GM12801 (cell line): ENCODE results near the gene MAP7.

ENCODE experiments used
- TF ChIP-seq, protein P1 (sequence below): IDR thresholded peaks from one replicate; pipeline ENCODE4 v1.5.1; 2011; ENCODE audit warnings: control low read depth; ENCODE audit not compliant: insufficient read length; ENCODE audit errors: extremely low read depth

Gene MAP7

DNA sequence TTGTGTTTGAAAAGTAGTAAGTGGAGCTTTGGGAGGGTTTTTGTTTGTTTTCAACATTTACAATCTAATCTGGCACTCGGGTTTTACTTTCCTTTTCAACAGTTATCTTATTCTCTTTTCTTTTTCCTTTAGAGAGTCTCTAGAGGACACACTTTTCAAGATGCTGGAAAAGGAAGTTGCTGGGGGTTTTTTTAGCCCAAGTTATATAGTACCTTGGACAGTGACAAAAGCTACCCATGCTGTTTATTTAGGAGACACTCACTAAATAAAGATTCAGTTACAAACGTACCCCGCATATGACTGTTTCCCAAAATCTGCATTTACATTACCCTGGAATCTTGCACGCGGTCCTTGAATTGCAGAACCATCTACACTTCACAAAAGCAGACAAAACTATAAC lies 78.8 kb downstream of the MAP7 start:
- TF ChIP-seq, protein P1, sequence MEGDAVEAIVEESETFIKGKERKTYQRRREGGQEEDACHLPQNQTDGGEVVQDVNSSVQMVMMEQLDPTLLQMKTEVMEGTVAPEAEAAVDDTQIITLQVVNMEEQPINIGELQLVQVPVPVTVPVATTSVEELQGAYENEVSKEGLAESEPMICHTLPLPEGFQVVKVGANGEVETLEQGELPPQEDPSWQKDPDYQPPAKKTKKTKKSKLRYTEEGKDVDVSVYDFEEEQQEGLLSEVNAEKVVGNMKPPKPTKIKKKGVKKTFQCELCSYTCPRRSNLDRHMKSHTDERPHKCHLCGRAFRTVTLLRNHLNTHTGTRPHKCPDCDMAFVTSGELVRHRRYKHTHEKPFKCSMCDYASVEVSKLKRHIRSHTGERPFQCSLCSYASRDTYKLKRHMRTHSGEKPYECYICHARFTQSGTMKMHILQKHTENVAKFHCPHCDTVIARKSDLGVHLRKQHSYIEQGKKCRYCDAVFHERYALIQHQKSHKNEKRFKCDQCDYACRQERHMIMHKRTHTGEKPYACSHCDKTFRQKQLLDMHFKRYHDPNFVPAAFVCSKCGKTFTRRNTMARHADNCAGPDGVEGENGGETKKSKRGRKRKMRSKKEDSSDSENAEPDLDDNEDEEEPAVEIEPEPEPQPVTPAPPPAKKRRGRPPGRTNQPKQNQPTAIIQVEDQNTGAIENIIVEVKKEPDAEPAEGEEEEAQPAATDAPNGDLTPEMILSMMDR = no peak

DNA sequence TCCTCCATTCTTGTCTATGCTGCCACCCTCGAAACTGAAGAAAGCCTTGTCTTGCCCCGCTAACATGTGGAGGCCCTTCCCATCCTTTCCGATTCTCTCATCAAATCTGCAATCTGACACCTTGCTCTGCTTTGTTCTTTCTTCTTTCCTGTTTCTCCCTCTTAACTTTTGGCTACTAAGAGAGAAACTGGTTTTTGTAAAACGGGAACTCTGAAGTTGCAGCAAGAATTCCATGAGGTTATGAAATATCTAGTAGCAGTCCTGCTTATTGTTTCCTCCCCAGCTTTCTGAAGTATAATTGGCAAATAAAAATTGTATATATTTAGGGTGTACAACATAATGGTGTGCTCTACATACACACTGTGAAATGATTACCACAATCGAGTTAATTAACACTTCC lies 80.2 kb downstream of the MAP7 start:
- TF ChIP-seq, protein P1 = no peak

DNA sequence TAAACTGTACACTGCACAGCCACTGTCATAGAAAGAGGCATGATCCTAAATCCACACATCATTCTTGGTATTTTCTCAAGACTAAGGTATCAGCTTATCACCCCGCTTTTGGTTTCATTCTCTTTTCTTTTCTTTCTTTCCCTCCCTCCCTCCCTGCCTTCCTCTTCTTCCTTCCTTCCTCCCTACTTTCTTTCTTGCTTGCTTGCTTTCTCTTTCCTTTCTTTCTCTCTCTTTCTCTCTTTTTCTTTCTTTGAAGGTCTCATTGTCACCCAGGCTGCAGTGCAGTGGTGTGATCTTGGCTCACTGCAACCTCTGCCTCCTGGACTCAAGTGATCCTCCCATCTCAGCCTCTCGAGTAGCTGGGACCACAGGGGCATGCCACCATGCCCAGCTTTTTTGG lies 81.1 kb downstream of the MAP7 start:
- TF ChIP-seq, protein P1 = no peak

DNA sequence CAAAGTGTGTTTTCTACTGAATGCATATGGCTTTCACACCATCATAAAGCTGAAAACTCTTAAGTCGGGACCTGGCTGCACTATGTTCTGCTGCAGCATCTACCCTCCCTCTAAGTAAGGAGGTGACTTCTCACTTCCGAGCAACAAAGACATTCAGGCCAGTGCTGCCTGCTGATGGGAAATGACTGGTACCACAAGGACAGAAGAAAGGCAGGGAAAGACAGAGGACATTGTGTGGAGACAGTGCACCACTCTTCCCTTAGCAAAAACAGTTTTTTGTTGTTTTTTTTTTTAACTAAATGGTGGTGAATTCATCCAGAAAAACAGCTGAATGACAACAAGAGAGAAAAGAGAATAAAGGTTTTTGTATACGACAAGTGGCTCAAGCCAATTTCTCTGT lies 81.5 kb downstream of the MAP7 start:
- TF ChIP-seq, protein P1 = no peak

DNA sequence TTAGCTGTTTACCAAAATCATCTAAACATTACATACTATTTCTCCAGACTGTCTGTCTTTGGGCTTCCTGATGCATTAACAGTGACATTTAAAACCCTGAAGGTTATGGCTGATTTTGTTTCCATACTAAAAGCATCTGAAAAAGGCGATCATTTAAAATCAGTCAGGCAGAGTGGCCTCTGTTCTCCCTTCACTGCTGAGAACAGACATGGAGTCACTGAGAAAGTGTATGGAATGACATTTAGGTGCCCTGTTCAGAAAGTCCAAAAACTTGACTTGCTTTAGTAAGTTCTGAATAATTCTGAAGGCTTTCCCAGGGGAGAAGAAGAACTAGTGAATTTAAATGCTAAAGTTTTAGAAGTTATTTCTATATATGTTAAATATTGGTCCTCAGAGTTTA lies 83.0 kb downstream of the MAP7 start:
- TF ChIP-seq, protein P1 = no peak

DNA sequence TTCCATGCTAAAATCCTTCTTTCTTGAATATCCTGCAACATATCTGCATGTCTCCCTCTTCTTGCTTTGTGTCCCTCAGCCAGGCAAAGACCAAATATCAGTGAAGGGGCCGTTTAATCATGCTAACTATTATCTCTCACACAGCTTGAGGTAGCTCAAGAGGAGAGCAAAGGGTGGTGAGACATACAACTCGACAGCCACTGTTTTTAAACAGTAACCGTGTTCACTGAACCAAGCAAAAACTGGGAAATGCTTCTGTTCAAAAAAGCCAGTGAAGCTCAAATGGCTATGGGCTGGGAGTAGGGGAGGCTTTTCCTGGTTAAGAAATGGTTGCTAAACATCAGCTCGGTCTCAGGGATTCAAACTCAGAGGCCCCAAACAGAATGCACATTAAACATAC lies 83.4 kb downstream of the MAP7 start:
- TF ChIP-seq, protein P1 = no peak

DNA sequence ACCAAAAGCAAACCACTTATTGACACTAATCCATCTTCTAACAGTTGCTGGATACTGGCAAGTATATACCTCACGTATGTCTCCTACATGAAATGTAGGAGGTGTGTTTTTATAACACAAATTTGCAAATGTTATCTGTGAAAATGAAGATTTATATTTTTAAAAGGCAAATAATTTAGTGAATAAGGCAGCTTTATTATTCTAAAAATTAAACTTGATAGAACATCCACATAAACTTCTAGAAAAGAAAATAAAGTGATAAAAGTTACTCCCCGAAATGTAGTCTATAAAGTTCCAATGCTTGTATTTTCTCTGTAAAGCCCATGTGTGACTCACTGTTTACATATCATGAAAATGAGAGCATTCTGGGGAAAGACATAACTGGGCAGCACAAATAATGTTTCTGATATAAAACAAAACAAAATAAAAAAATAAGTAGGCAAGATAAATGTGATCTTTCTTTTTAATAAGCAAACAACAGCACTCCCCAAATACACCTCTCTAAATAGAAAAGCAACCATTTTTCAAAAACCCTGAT lies 84.4 kb downstream of the MAP7 start:
- TF ChIP-seq, protein P1 = no peak

DNA sequence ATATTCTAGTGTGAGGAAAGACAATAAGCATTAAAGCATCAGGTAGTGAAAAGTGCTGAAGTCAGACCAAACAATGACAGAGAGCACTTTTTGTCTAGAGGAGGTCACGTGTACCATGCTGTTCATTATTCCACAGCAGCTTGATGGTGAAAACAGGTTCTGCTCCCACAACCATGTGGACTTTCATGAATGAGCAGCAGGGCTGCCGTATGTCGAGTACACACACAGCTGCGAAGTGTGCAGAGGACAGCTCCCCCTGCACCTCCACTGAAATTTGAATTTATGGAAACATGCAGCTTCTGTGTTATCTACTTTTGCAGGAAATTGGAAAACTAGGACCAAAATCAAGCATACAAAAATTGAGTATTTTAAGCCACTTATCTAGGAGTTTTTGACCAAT lies 85.3 kb downstream of the MAP7 start:
- TF ChIP-seq, protein P1 = no peak
